NCI-H82 (cell line): ENCODE results near the gene PTGR1.

Experiments used
- DNase-seq: peaks from one replicate; lab custom pipeline; 2025; lab: John Stamatoyannopoulos, UW

PTGR1 gene

GRCh38 chr9:111542497-111543254 lies 56.8 kb downstream of the PTGR1 start:
- DNase-seq = no peak

GRCh38 chr9:111533099-111533790 lies 66.2 kb downstream of the PTGR1 start:
- DNase-seq = no peak

- no peak for DNase-seq
These were observed 67.7 kb downstream of the PTGR1 start for GRCh38 chr9:111531716-111532115.

- no peak for DNase-seq
These were observed 69.7 kb downstream of the PTGR1 start for GRCh38 chr9:111529787-111530186.

GRCh38 chr9:111527347-111527746 lies 72.1 kb downstream of the PTGR1 start:
- DNase-seq = no peak

GRCh38 chr9:111525056-111525977 lies 74.1 kb downstream of the PTGR1 start, which contains the start of gene ZNF483:
TSS of gene ZNF483 (plus strand) at chr9:111525179. CDS start at chr9:111527396, 2,217 bp downstream.
- peak; percentile 92 for DNase-seq

- no peak for DNase-seq
These were observed 74.8 kb downstream of the PTGR1 start for GRCh38 chr9:111524731-111525055.

- peak; percentile 2 for DNase-seq
These were observed 83.4 kb downstream of the PTGR1 start for GRCh38 chr9:111516061-111516465.

- no peak for DNase-seq
These were observed 84.5 kb downstream of the PTGR1 start for GRCh38 chr9:111514967-111515366.
